ENCODE measurements around the gene SPDYE17. TPM values are rescaled to one million over a fixed set of nuclear protein-coding genes. Genes with fewer than 3 reads are reported as not detected.
"Not testable (repeated sequence)": the region's sequence is repeated elsewhere in the genome, so short reads cannot be mapped to it uniquely, and the experiment has no call there.

SPDYE17 gene
- total RNA-seq, 1 donor from 2014 or later: not detected

- intact Hi-C loops (cut with micrococcal nuclease); H3K9me3 ChIP-seq (replicated peaks); H3K4me1 ChIP-seq; H3K27me3 ChIP-seq (ENCODE audit: low read depth); DNase-seq; H3K27ac ChIP-seq (replicated peaks); H3K4me3 ChIP-seq: not testable (repeated sequence)
- peaks cover 12% of the 10 kb centered on the region for H3K36me3 ChIP-seq
Observed at GRCh38 chr7:77006127-77007110, 25.7 kb downstream of the SPDYE17 start.

DNA sequence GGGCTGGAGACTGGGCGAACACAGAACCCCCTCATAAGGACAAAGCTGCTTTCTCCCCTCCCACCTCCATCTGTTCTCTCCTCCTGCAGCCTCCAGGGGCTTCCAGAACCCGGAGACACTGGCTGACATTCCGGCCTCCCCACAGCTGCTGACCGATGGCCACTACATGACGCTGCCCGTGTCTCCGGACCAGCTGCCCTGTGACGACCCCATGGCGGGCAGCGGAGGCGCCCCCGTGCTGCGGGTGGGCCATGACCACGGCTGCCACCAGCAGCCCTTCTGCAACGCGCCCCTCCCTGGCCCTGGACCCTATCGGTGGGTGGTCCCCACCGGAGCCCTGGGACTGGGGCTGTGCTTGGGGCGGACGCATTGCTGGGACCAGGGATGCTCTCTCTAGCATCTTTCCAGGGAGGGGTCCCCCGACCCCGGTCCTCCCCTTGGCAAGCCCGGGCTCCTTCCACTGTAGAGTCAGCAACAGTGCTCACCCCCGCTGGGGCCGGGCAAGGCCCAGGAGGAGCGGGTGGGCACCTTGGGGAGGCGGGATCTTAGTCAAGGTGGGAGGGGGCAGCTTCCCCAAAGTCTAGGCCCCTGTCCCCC is 26.6 kb downstream of the SPDYE17 start:
- intact Hi-C loops (cut with micrococcal nuclease); H3K9me3 ChIP-seq (replicated peaks); H3K27me3 ChIP-seq (ENCODE audit: low read depth); H3K4me3 ChIP-seq; DNase-seq; H3K4me1 ChIP-seq; H3K27ac ChIP-seq (replicated peaks): not testable (repeated sequence)
- peaks cover 12% of the 10 kb centered on the region for H3K36me3 ChIP-seq

- H3K4me1 ChIP-seq; H3K27me3 ChIP-seq (ENCODE audit: low read depth); H3K9me3 ChIP-seq (replicated peaks); intact Hi-C loops (cut with micrococcal nuclease); H3K4me3 ChIP-seq; H3K27ac ChIP-seq (replicated peaks); DNase-seq: not testable (repeated sequence)
- peaks cover 12% of the 10 kb centered on the region for H3K36me3 ChIP-seq
Observed at GRCh38 chr7:77004151-77004550, 28.0 kb downstream of the SPDYE17 start.

GRCh38 chr7:77003241-77003640 is 28.9 kb downstream of the SPDYE17 start:
- H3K9me3 ChIP-seq (replicated peaks); H3K27ac ChIP-seq (replicated peaks); intact Hi-C loops (cut with micrococcal nuclease); H3K4me1 ChIP-seq; H3K27me3 ChIP-seq (ENCODE audit: low read depth); DNase-seq; H3K4me3 ChIP-seq: not testable (repeated sequence)
- H3K36me3 ChIP-seq: peaks cover 12% of the 10 kb centered on the region

- H3K27ac ChIP-seq (replicated peaks); H3K4me1 ChIP-seq; H3K4me3 ChIP-seq; H3K27me3 ChIP-seq (ENCODE audit: low read depth); DNase-seq; H3K9me3 ChIP-seq (replicated peaks); intact Hi-C loops (cut with micrococcal nuclease): not testable (repeated sequence)
- H3K36me3 ChIP-seq: peaks cover 12% of the 10 kb centered on the region
Observed at GRCh38 chr7:77002678-77003233, 29.4 kb downstream of the SPDYE17 start.

DNA sequence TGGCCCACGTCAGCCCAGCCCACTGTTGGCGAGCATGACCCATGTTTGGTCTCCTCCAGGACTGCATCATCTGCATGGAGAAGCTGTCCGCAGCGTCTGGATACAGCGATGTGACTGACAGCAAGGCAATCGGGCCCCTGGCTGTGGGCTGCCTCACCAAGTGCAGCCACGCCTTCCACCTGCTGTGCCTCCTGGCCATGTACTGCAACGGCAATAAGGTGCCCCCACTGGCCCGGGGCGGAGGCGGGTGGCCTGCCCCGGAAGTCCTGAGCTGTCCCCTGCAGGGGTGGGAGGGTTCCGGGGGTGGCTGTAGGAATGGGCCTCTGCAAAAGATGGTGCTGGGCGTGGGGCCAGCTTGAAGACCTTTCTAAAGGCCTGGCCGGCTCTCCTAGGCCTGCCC is 30.1 kb downstream of the SPDYE17 start:
- H3K4me1 ChIP-seq; H3K4me3 ChIP-seq; H3K27me3 ChIP-seq (ENCODE audit: low read depth); DNase-seq; intact Hi-C loops (cut with micrococcal nuclease); H3K9me3 ChIP-seq (replicated peaks); H3K27ac ChIP-seq (replicated peaks): not testable (repeated sequence)
- H3K36me3 ChIP-seq: peaks cover 12% of the 10 kb centered on the region

- H3K4me1 ChIP-seq; H3K4me3 ChIP-seq; H3K9me3 ChIP-seq (replicated peaks); H3K27me3 ChIP-seq (ENCODE audit: low read depth); DNase-seq; H3K27ac ChIP-seq (replicated peaks); intact Hi-C loops (cut with micrococcal nuclease): not testable (repeated sequence)
- peaks cover 12% of the 10 kb centered on the region for H3K36me3 ChIP-seq
Observed at GRCh38 chr7:76999474-77000107, 32.6 kb downstream of the SPDYE17 start.

DNA sequence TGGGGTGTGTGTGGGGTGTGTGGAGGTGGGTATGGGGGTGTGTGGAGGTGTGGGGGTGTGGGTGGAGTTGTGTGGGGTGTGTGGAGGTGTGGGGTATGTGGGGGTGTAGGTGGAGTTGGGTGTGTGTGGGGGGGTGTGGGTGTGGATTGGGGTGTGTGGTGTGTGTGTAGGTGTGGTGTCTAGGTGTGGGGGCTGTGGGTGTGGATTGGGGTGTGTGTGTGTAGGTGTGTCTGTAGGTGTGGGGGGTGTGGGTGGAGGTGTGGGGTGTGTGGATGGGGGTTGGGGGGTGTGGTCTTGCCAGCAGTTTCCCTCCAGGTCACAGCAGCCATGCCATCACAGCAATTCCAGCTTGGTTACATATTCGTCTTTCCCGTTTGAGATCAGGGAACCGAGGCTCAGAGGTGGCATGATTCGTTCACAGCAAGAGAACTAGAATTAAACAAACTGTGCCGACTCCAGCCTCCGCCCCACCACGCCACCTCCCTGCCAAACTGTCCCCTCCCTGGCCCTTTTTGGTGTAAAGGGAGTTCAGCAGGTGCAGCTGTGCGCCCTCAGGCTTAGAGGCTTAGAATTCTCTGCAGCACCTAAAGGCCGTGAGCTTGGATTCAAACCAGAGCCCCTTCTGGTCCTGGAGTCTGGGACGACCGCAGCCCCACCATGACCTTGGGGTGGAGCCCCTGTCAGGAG is 33.3 kb downstream of the SPDYE17 start:
- H3K27me3 ChIP-seq (ENCODE audit: low read depth); intact Hi-C loops (cut with micrococcal nuclease); DNase-seq; H3K27ac ChIP-seq (replicated peaks); H3K4me3 ChIP-seq; H3K4me1 ChIP-seq; H3K9me3 ChIP-seq (replicated peaks): not testable (repeated sequence)
- peaks cover 12% of the 10 kb centered on the region for H3K36me3 ChIP-seq

DNA sequence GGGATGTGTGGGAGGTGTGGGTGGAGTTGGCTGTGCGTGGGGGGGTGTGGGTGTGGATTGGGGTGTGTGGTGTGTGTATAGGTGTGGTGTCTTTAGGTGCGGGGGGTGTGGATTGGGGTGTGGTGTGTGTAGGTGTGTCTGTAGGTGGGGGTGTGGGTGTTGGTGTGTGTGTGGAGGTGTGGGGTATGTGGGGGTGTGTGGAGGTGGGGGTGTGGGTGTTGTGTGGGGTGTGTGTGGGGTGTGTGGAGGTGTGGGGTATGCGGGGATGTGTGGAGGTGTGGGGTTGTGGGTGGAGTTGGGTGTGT is 33.9 kb downstream of the SPDYE17 start:
- no peak for DNase-seq
- Histone ChIP-seq H3K9me3 (replicated peaks) (no peaks in the 10 kb centered on the region), H3K36me3 (peaks cover 12% of the 10 kb centered on the region), H3K27me3 (ENCODE audit: low read depth) (no peaks in the 10 kb centered on the region), H3K27ac (replicated peaks) (no peak overlapping the region), H3K4me1 (no peaks in the 10 kb centered on the region), H3K4me3 (no peak overlapping the region)
- TF ChIP-seq, protein P1, sequence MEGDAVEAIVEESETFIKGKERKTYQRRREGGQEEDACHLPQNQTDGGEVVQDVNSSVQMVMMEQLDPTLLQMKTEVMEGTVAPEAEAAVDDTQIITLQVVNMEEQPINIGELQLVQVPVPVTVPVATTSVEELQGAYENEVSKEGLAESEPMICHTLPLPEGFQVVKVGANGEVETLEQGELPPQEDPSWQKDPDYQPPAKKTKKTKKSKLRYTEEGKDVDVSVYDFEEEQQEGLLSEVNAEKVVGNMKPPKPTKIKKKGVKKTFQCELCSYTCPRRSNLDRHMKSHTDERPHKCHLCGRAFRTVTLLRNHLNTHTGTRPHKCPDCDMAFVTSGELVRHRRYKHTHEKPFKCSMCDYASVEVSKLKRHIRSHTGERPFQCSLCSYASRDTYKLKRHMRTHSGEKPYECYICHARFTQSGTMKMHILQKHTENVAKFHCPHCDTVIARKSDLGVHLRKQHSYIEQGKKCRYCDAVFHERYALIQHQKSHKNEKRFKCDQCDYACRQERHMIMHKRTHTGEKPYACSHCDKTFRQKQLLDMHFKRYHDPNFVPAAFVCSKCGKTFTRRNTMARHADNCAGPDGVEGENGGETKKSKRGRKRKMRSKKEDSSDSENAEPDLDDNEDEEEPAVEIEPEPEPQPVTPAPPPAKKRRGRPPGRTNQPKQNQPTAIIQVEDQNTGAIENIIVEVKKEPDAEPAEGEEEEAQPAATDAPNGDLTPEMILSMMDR (IDR thresholded peaks at IDR 0.05; ENCODE audit: borderline replicate concordance): no peak
- intact Hi-C loops (cut with micrococcal nuclease): no loop called here

Measured in left ventricle myocardium inferior (tissue), 1 donor.